Measurements from ENCODE around the gene SLC10A6.

DNA sequence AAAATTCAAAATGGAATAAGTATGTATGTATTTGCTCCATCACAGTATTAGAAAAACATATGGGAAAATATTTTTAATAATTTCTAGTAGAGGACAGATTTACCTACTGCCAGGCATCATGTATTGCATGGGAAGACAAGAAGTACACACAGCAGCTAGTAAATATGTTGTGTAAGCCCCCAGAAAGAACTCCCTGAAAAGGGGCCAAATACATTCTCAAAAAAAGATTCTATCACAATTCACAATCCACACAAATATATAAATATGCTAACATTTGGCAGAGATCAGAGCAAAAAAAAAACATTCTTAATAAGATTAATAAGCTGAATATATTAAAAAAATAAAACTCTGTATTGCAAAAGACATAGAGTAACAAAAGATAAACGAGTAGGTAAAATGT lies 28.0 kb downstream of the SLC10A6 start:
- TF ChIP-seq POLR2AphosphoS5 (IDR thresholded peaks at IDR 0.05; ENCODE audit: borderline replicate concordance, low read depth, low read length) (no peak), EZH2 (IDR thresholded peaks at IDR 0.05) (no peak), FOXP2 (optimal IDR thresholded peaks at IDR 0.05; ENCODE audit: control extremely low read depth, extremely low read length, insufficient read depth) (no peak)
